GM12878 (cell line): ENCODE results near the gene KLK6. TPM values are rescaled to one million over a fixed set of nuclear protein-coding genes. Genes with fewer than 3 reads are reported as not detected.
"Not testable (repeated sequence)": the region's sequence is repeated elsewhere in the genome, so short reads cannot be mapped to it uniquely, and the experiment has no call there.

ENCODE experiments used
- ATAC-seq: fragments of 200-7000 bp; cut with Tn5 transposase; 3 replicates; pipeline ENCODE4 v1.9.1; 2020; ENCODE audit warnings: mild to moderate bottlenecking, moderate library complexity
- BruUV-seq: library from RNA; stranded (reverse); fragments of 400-500 nt; replicated peaks from 2 replicates; lab custom pipeline; 2021; lab: Mats Ljungman, UMichigan
- CTCF ChIA-PET: fragments of 300-600 bp; sonication (Branson Sonifier 250); formaldehyde crosslinking; extraction: SDS; loops from one replicate; lab custom pipeline; 2021; ENCODE audit warnings: inconsistent platforms; lab: Yijun Ruan, JAX
- POLR2A ChIA-PET: fragments of 350-600 bp; formaldehyde crosslinking; extraction: SDS; loops from one replicate; lab custom pipeline; 2021; ENCODE audit warnings: inconsistent platforms; lab: Charles Lee
- RAD21 ChIA-PET: fragments of 300-600 bp; sonication (Branson Sonifier 250); formaldehyde crosslinking; loops from one replicate; lab custom pipeline; 2023; ENCODE audit warnings: antibody characterized with exemption; ENCODE audit not compliant: unreplicated experiment; lab: Charles Lee
- SMC1A ChIA-PET: fragments of 300-600 bp; sonication (Branson Sonifier 250); formaldehyde crosslinking; loops from one replicate; lab custom pipeline; 2023; ENCODE audit not compliant: unreplicated experiment, uncharacterized antibody; lab: Charles Lee
- DNase-seq: peaks from one replicate; pipeline ENCODE4 v3.0.0-alpha.2; 2011; ENCODE audit warnings: low read depth, low spot score
- FAIRE-seq: peaks from 3 replicates; lab custom pipeline; 2011; peaks lifted over from hg19 to GRCh38; lab: Jason Lieb, UNC
- H2AFZ ChIP-seq: 2 replicates; pipeline ENCODE4 v1.6.0; 2011; ENCODE audit warnings: low read depth, low read length, control low read depth; ENCODE audit not compliant: control insufficient read depth
- H3K27ac ChIP-seq: 2 replicates; pipeline ENCODE4 v1.5.1; 2011; ENCODE audit warnings: control low read depth; ENCODE audit not compliant: control insufficient read depth, insufficient read depth
- H3K27me3 ChIP-seq, 2 experiments: replicated peaks in 1 of 2; 2 replicates each; pipeline versions ENCODE4 v1.6.0 to v1.6.1; 2011; ENCODE audit warnings: low read length in 1 of 2; ENCODE audit not compliant: control insufficient read depth in 2 of 2, insufficient read depth in 2 of 2
- H3K36me3 ChIP-seq, 2 experiments: 2 replicates each; pipeline ENCODE4 v1.5.1; 2011; ENCODE audit warnings: low read length in 1 of 2; ENCODE audit not compliant: control insufficient read depth in 2 of 2, insufficient read depth in 2 of 2
- H3K4me1 ChIP-seq: 2 replicates; pipeline ENCODE4 v1.6.1; 2011; ENCODE audit warnings: mild to moderate bottlenecking, low read length, moderate library complexity, mixed read lengths; ENCODE audit not compliant: control insufficient read depth, insufficient read depth
- H3K4me2 ChIP-seq: 2 replicates; pipeline ENCODE4 v1.6.0; 2011; ENCODE audit warnings: control low read depth; ENCODE audit not compliant: control insufficient read depth, insufficient read depth
- H3K4me3 ChIP-seq: fragments of 200-600 bp; sonication (generic); 2 replicates; pipeline ENCODE4 v1.5.1; 2016
- H3K79me2 ChIP-seq: 2 replicates; pipeline ENCODE4 v1.6.0; 2011; ENCODE audit warnings: low read length; ENCODE audit not compliant: control insufficient read depth, insufficient read depth
- H3K9ac ChIP-seq: 2 replicates; pipeline ENCODE4 v1.8.0; 2011; ENCODE audit warnings: low read length, control low read depth, mixed read lengths; ENCODE audit not compliant: control insufficient read depth, insufficient read depth
- H3K9me3 ChIP-seq: replicated peaks from 3 replicates; pipeline ENCODE4 v1.5.1; 2011; ENCODE audit warnings: mild to moderate bottlenecking, low read length; ENCODE audit not compliant: control insufficient read depth, insufficient read depth
- H4K20me1 ChIP-seq: 2 replicates; pipeline ENCODE4 v1.6.0; 2011; ENCODE audit not compliant: control insufficient read depth, insufficient read depth
- ELK1 ChIP-seq: IDR thresholded peaks from 2 replicates; pipeline ENCODE4 v1.6.1; 2012; ENCODE audit warnings: low read depth, low read length, improper control_type of control experiment
- IKZF2 ChIP-seq, 2 experiments: fragments of 450-650 bp; IDR thresholded peaks; 2 replicates each; pipeline ENCODE4 v1.6.1; 2017; ENCODE audit warnings: mild to moderate bottlenecking in 2 of 2, moderate library complexity in 2 of 2
- NKRF ChIP-seq: fragments of 450-650 bp; conservative IDR thresholded peaks from 2 replicates; pipeline ENCODE4 v1.6.1; 2017; ENCODE audit warnings: mild to moderate bottlenecking, moderate library complexity
- SKIL ChIP-seq: fragments of 450-650 bp; IDR thresholded peaks from 2 replicates; pipeline ENCODE4 v1.6.1; 2017; ENCODE audit warnings: mild to moderate bottlenecking, low read depth, inconsistent platforms; ENCODE audit not compliant: poor library complexity, severe bottlenecking
- TCF3 ChIP-seq: IDR thresholded peaks from 2 replicates; pipeline ENCODE4 v1.6.1; 2012; ENCODE audit warnings: low read depth, mild to moderate bottlenecking, low read length, borderline replicate concordance; ENCODE audit not compliant: insufficient read depth
- ZBTB40 ChIP-seq: fragments of 450-650 bp; IDR thresholded peaks from 2 replicates; pipeline ENCODE4 v1.6.1; 2016; ENCODE audit warnings: mild to moderate bottlenecking, moderate library complexity, borderline replicate concordance
- ZZZ3 ChIP-seq: IDR thresholded peaks from 2 replicates; pipeline ENCODE4 v1.6.1; 2011; ENCODE audit warnings: low read depth; ENCODE audit not compliant: control insufficient read depth, insufficient read length
- WGBS: methylation state at CpG from one replicate; pipeline ENCODE4 v1.1.6; 2016; ENCODE audit warnings: low lambda C conversion rate; ENCODE audit not compliant: insufficient replicate concordance, insufficient coverage; ENCODE audit errors: missing lambda C conversion rate; 5-methylcytosine and 5-hydroxymethylcytosine counted together
- in situ Hi-C: fragments of 300-500 bp; cut with MboI; formaldehyde crosslinking; loops from 9 replicates; pipeline ENCODE4 v1.14.3; 2018; ENCODE audit warnings: mixed read lengths
- intact Hi-C: fragments of 100-400 bp; cut with micrococcal nuclease; formaldehyde crosslinking; loops from one replicate; pipeline ENCODE4 v1.14.2; 2022; ENCODE audit not compliant: unreplicated experiment
- polyA plus RNA-seq, 11 experiments: library from polyadenylated mRNA; depleted of rRNA in 4 of 11; unstranded in 6 of 11; stranded (reverse) in 5 of 11; fragments of >200 nt; fragmentation: Nextera tagmentation in 4 of 11; fragmentation: Illumina TruSeq in 1 of 11; extraction: Ambion mirVana in 4 of 11; extraction: Trizol in 1 of 11; gene quantifications; 1 replicate in 1 of 11; 2 replicates in 10 of 11; pipeline versions ENCODE4 v1.2.1 to v1.2.3, GENCODE V29; 2011 to 2016; ENCODE audit warnings: inconsistent platforms in 2 of 11, missing spikeins in 2 of 11, low read depth in 1 of 11
- total RNA-seq, 4 experiments: library from RNA; depleted of rRNA in 3 of 4; stranded (reverse); fragments of >200 nt in 3 of 4; fragmentation: Illumina TruSeq in 1 of 4; extraction: Trizol in 1 of 4; gene quantifications; 2 replicates each; pipeline versions ENCODE4 v1.2.1 to v1.2.3, GENCODE V29; 2013 to 2021

Gene KLK6
- total and polyA plus RNA-seq, 10 of the 15 experiments (the other 5 are each of a cell fraction or from before 2014, with no cell fraction given): not detected

GRCh38 chr19:50992666-50993035, 23.3 kb upstream of the KLK6 start (continued):
- TF ChIP-seq IKZF2 (IDR thresholded peaks at IDR 0.05): no peak
- no peak for TF ChIP-seq SKIL
- no peak for TF ChIP-seq ZBTB40
- no peak for TF ChIP-seq ELK1
- no peak for TF ChIP-seq NKRF
- no peak for TF ChIP-seq ZZZ3
- TF ChIP-seq TCF3: no peak

GRCh38 chr19:50984416-50984815, 15.0 kb upstream of the KLK6 start:
- intact Hi-C loops, H3K9me3 ChIP-seq, H3K4me3 ChIP-seq, in situ Hi-C loops, H2AFZ ChIP-seq, H3K27ac ChIP-seq, FAIRE-seq, H3K9ac ChIP-seq, CTCF ChIA-PET, H3K36me3 ChIP-seq, BruUV-seq, DNase-seq, H3K4me1 ChIP-seq, H3K79me2 ChIP-seq, H4K20me1 ChIP-seq, POLR2A ChIA-PET, SMC1A ChIA-PET, RAD21 ChIA-PET, ATAC-seq, H3K27me3 ChIP-seq, H3K4me2 ChIP-seq: not testable (repeated sequence)
- 60% methylated on average over 14 of the region's 14 CpGs for whole genome bisulfite sequencing
